GM18517 (cell line): ENCODE measurements around the gene AARSD1.
"Not testable (repeated sequence)": the region's sequence is repeated elsewhere in the genome, so short reads cannot be mapped to it uniquely, and the experiment has no call there.

Experiments
- ATAC-seq: cut with Tn5 transposase; IDR thresholded peaks from one replicate; pipeline ENCODE4 v1.9.1; 2021; ENCODE audit warnings: mild to moderate bottlenecking, moderate library complexity; ENCODE audit not compliant: unreplicated experiment

Gene AARSD1

DNA sequence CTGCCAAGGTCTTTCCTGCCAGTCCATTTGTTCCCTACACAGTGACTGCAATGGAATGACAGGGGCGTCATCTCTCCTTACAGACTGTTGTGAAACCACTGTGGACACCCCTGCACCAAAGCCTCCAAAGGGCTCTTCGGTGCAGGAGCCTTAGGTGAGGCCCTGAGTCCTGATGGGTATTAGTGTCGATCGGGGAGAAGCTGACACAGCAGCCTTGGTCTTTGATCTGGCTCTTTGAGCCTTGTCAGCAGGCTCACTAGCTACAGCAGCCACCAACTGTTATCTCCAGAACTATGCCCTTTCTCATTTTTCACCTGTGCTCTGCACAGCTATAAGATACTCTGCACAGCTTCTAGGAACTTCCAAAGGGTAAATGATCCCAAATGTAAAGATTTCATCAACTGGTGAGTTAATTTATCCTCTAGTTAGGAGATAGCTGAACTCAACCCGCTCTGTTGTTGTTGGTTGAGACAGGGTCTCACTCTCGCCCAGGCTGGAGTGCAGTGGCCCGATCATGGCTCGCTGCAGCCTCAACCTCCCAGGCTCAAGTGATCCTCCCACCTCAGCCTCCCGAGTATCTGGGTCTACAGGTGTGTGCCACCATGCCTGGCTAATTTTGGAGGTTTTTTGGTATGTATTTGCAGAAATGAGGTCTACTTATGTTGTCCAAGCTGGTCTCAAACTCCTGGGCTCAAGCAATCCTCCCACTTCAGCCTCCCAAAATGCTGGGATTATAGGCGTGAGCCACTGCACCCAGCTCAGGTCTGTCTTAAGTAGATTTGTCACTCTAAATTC, 44.0 kb downstream of the AARSD1 start:
- no peak for ATAC-seq

GRCh38 chr17:42919522-42920077, 44.7 kb downstream of the AARSD1 start:
- ATAC-seq = not testable (repeated sequence)

DNA sequence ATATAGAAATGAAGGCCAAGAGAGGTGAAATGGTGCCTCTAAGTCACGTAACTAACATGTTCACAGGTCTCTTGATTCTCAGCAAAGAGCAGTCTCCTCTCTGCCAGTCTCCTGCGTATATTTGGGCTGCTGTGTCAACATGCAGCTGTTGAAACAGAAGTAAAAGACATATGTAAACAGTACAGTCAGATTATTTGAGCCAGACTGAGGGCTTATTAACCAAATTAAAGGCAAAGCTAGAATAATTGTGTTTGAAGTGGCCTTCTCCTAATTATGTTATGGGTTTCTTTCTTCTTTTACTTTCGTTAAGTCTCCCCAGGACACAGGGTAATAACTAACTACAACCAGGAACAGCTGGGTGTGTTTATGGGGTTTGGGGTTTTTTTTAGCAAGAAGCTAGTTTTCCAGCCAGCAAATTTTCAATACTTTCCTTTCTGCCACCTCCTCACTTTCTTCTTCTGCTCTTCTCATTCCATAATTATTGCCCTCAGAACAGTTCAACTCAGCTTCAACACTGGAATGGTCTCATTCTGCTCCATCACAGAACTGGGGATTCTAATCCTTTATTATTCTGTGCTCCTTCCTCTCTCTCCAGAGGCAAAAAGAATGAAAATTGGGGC, 45.2 kb downstream of the AARSD1 start:
- no peak for ATAC-seq

- ATAC-seq = no peak
Measured at GRCh38 chr17:42917236-42917603, 47.0 kb downstream of the AARSD1 start.

DNA sequence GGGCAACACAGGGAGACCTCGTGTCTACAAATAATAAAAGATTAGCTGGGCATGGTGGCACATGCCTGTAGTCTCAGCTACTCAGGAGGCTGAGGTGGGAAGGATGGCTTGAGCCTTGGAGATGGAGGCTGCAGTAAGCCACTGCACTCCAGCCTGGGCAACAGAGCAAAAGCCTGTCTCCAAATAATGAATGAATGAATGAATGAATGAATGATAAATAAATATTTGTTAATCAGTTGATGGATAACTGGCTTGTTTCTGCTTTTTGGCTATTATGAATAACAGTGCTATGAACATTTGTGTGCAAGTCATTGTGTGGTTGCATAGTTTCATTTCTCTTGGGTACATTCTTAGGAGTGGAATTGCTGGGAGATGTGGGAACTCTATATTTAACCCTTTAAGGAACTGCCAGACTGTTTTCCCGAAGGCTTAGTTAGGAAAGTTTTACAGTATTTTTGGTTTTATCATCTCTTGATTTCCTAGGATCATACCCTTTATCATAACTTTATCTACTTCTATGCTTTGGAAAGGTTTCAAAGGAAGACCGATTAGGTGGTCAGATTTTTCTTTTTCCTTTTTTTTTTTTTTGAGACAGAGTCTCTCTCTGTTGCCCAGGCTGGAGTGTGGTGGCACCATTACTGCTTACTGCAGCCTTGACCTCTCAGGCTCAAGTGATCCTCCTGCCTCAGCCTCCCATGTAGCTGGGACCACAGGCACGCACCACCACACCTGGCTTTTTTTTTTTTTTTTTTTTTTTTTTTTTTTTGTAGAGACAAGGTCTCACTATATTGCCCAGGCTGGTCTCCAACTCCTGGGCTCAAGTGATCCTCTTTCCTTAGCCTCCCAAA, 47.6 kb downstream of the AARSD1 start:
- not testable (repeated sequence) for ATAC-seq

GRCh38 chr17:42915288-42915687, 49.0 kb downstream of the AARSD1 start:
- ATAC-seq = not testable (repeated sequence)

DNA sequence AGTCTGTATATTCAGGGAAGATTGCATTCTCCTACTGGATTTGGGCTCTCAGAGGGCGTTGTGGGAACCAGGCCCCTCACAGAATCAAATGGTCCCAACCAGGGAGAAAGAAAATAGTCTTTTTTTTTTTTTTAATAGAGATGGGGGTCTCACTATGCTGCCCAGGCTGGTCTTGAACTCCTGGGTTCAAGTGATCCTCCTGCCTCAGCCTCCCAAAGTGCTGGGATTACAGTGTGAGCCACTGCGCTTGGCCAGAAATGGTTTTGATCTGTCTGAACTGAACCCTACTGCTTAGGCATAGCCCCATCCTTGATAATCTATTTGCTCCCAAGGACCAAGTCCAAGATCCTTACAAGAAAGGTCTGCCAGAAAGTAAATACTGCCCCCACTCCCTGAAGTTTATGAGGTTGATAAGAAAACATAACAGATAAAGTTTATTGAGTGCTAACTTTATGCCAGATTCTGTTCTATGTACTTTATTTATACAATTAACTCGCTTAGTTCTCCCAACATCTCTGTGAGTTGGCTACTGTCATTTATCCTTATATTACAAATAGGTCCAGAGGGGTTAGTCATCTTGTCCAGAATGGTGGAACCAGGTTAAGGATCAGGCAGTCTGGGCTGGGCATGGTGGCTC, 50.2 kb downstream of the AARSD1 start:
- ATAC-seq = no peak

GRCh38 chr17:42913522-42913921, 50.7 kb downstream of the AARSD1 start:
- no peak for ATAC-seq

DNA sequence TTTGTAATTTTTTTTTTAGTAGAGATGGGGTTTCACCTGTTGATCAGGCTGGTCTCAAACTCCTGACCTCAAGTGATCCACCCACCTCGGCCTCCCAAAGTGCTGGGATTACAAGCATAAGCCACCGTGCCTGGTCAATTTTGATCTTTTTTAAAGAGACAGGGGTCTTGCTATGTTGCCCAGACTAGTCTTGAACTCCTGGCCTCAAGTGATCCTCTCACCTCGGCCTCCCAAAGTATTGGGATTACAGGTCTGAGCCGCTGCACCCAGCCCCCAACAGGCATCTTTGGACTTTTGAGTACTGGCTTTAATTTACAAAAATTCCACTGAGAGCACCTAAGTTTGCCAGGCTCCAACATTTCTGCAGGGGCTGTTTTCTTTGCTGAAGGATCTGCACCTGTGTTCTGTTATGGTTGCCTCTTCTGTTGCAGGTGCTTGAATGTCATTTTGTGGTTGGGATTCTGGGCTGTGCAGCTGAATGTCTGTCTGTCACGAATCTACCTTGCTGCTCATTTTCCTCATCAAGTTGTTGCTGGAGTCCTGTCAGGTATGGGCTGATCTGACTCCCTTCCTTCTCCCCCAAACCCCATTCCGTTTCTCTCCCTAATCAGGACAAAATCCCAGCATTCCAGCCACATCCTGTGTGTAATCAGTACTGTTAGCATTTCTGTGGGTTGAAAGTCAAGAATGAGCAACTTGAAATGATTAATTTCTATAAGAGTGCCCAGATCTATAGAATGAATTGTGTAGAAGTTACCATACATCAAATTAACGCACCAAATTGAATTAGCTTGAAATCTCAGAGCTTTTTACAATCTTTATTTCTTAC, 55.2 kb downstream of the AARSD1 start:
- no peak for ATAC-seq

GRCh38 chr17:42906772-42907446, 57.3 kb downstream of the AARSD1 start:
- ATAC-seq = no peak

GRCh38 chr17:42904110-42904469, 60.2 kb downstream of the AARSD1 start:
- no peak for ATAC-seq

DNA sequence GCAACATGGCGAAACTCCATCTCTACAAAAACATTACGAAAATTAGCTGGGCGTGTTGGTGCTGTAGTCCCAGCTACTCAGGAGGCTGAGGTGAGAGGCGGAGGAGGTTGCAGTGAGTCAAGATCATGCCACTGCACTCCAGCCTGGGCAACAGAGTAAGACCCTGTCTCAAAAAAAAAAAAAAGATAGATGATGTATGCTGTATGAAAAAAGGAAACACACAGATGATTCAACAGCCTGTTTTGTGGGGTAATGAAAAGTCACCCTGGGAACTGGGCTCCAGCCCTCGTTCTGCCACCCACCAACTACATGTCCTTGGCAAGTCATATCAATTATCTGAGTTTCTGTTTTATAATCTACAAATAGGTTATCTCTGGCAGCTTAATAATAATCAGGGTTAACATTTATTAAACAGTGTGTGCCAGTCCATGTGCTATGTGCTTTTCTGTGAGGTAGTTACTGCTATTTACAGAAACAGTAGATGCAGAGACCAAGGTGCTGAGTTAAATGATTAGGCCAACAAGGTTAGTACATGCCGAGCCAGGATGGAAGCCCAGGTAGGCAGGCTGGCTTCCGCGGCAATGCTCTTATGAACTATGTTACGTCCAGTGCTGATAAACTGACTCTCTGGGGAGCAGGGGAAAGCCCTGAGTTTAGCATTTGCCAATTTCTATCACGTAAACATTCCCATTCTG, 62.6 kb downstream of the AARSD1 start:
- no peak for ATAC-seq
